Measurements from ENCODE around the gene CFAP53.

GRCh38 chr18:50207722-50208121 lies 58.6 kb downstream of the CFAP53 start:
- no peak for TF ChIP-seq EZH2 (IDR thresholded peaks at IDR 0.05; ENCODE audit: insufficient read depth, low read length)
- no peak for TF ChIP-seq CTCF (IDR thresholded peaks at IDR 0.05; ENCODE audit: insufficient read depth, low read depth, low read length)

All from astrocyte (in vitro differentiated cells and primary cell).